OCI-LY3 (cell line): Measurements from ENCODE around the gene PPP1R1B.

Experiments used
- CTCF ChIP-seq: fragments of 200-600, 300-600 bp; sonication (generic); IDR thresholded peaks from 2 replicates; pipeline ENCODE4 v1.5.1; 2014; ENCODE audit warnings: antibody characterized with exemption, low read length, low read depth
- EZH2phosphoT487 ChIP-seq: fragments of 200-600 bp; shearing (Covaris generic); IDR thresholded peaks from 2 replicates; pipeline ENCODE4 v1.6.1; 2018; ENCODE audit warnings: antibody characterized with exemption, mixed run types, low read depth

- TF ChIP-seq CTCF (no peak), EZH2phosphoT487 (no peak)
Observed at GRCh38 chr17:39677542-39678339, 51.0 kb downstream of the PPP1R1B start.
